Upper lobe of right lung (tissue), 1 donor: ENCODE results near the gene DDX6. TPM values are rescaled to one million over a fixed set of nuclear protein-coding genes. Genes with fewer than 3 reads are reported as not detected.
A peak's percentile ranks its signal among the peaks of the same experiment; 100 is the strongest.
"Not testable (repeated sequence)": the region's sequence is repeated elsewhere in the genome, so short reads cannot be mapped to it uniquely, and the experiment has no call there.

ENCODE experiments used
- ATAC-seq: fragments of 200-7000 bp; cut with Tn5 transposase; one replicate; pipeline ENCODE4 v1.9.1; 2020; ENCODE audit warnings: mild to moderate bottlenecking, moderate library complexity
- DNase-seq: peaks from one replicate; pipeline ENCODE4 v3.0.0-alpha.2; 2020
- H3K27ac ChIP-seq: fragments of 200-600 bp; one replicate; pipeline ENCODE4 v1.8.0; 2022
- H3K27me3 ChIP-seq: fragments of 200-600 bp; one replicate; pipeline ENCODE4 v1.8.0; 2022; ENCODE audit warnings: mild to moderate bottlenecking
- H3K36me3 ChIP-seq: fragments of 200-600 bp; one replicate; pipeline ENCODE4 v1.8.0; 2022
- H3K4me1 ChIP-seq: fragments of 200-600 bp; one replicate; pipeline ENCODE4 v1.8.0; 2022
- H3K4me3 ChIP-seq: fragments of 200-600 bp; one replicate; pipeline ENCODE4 v1.8.0; 2022; ENCODE audit warnings: mild to moderate bottlenecking
- H3K9me3 ChIP-seq: fragments of 200-600 bp; one replicate; pipeline ENCODE4 v1.8.0; 2022
- CTCF ChIP-seq: fragments of 200-600 bp; IDR thresholded peaks from one replicate; pipeline ENCODE4 v1.8.0; 2022; ENCODE audit warnings: antibody characterized with exemption
- intact Hi-C: fragments of 100-400 bp; cut with DNase I; formaldehyde crosslinking; loops from one replicate; pipeline ENCODE4 v1.11.0; 2022
- total RNA-seq: library from RNA; stranded (reverse); fragmentation: NEBNext Ultra II Directional; extraction: Animal tissue kit (Norgen Biotek cat#: 25700); gene quantifications from one replicate; pipeline ENCODE4 v1.2.1, GENCODE V29; 2021
- donor health status: DM: no; HTN: yes; CAD: no; lungs with severe emphysema.

The DDX6 gene
- total RNA-seq, 1 donor from 2014 or later = 115 TPM

- Histone ChIP-seq H3K4me3 (no peak overlapping the region), H3K36me3 (no peaks in the 10 kb centered on the region), H3K27me3 (no peaks in the 10 kb centered on the region), H3K27ac (no peak overlapping the region), H3K4me1 (peaks cover under 1% of the 10 kb centered on the region), H3K9me3 (no peaks in the 10 kb centered on the region)
- no peak for ATAC-seq
- intact Hi-C loops = no loop called here
- TF ChIP-seq CTCF = no peak
- DNase-seq = no peak
These were observed 55.8 kb downstream of the DDX6 start for GRCh38 chr11:118735203-118735602.

- DNase-seq = no peak
- Histone ChIP-seq H3K4me1 (peaks cover 4% of the 10 kb centered on the region), H3K36me3 (no peaks in the 10 kb centered on the region), H3K27me3 (no peaks in the 10 kb centered on the region), H3K4me3 (no peak overlapping the region), H3K9me3 (no peaks in the 10 kb centered on the region), H3K27ac (no peak overlapping the region)
- no peak for ATAC-seq
- intact Hi-C loops = no loop called here
- no peak for TF ChIP-seq CTCF
These were observed 56.9 kb downstream of the DDX6 start for GRCh38 chr11:118734031-118734430.

- H3K9me3 ChIP-seq, H3K27me3 ChIP-seq, H3K4me1 ChIP-seq, H3K36me3 ChIP-seq, H3K27ac ChIP-seq, H3K4me3 ChIP-seq, DNase-seq, intact Hi-C loops, ATAC-seq: not testable (repeated sequence)
These were observed 61.2 kb downstream of the DDX6 start for GRCh38 chr11:118729753-118730152.

- TF ChIP-seq CTCF = peak; percentile 23
- H3K9me3 ChIP-seq, H3K4me1 ChIP-seq, H3K27ac ChIP-seq, H3K36me3 ChIP-seq, intact Hi-C loops, H3K27me3 ChIP-seq, H3K4me3 ChIP-seq, ATAC-seq, DNase-seq: not testable (repeated sequence)
These were observed 62.9 kb downstream of the DDX6 start for GRCh38 chr11:118728112-118728511.

GRCh38 chr11:118727721-118728066 is 63.3 kb downstream of the DDX6 start:
- H3K27me3 ChIP-seq, ATAC-seq, DNase-seq, H3K36me3 ChIP-seq, H3K27ac ChIP-seq, intact Hi-C loops, H3K4me3 ChIP-seq, H3K4me1 ChIP-seq, H3K9me3 ChIP-seq: not testable (repeated sequence)

- DNase-seq, ATAC-seq, H3K9me3 ChIP-seq, H3K4me1 ChIP-seq, intact Hi-C loops, H3K27me3 ChIP-seq, H3K4me3 ChIP-seq, H3K36me3 ChIP-seq, H3K27ac ChIP-seq: not testable (repeated sequence)
These were observed 63.8 kb downstream of the DDX6 start for GRCh38 chr11:118727001-118727720.

- H3K9me3 ChIP-seq, H3K4me3 ChIP-seq, H3K4me1 ChIP-seq, H3K27ac ChIP-seq, DNase-seq, ATAC-seq, H3K36me3 ChIP-seq, H3K27me3 ChIP-seq, intact Hi-C loops: not testable (repeated sequence)
These were observed 69.4 kb downstream of the DDX6 start for GRCh38 chr11:118721478-118722015.

- H3K4me1 ChIP-seq, H3K27me3 ChIP-seq, H3K9me3 ChIP-seq, DNase-seq, intact Hi-C loops, H3K36me3 ChIP-seq: not testable (repeated sequence)
- Histone ChIP-seq H3K4me3 (peak overlapping the region; percentile 46), H3K27ac (peak overlapping the region; percentile 70)
- peak; percentile 46 for ATAC-seq
These were observed 70.2 kb downstream of the DDX6 start for GRCh38 chr11:118720740-118721139.

GRCh38 chr11:118720078-118720477 is 70.9 kb downstream of the DDX6 start:
- H3K36me3 ChIP-seq, ATAC-seq, H3K27me3 ChIP-seq, intact Hi-C loops, H3K9me3 ChIP-seq, DNase-seq: not testable (repeated sequence)
- H3K4me1 ChIP-seq = peaks cover 11% of the 10 kb centered on the region
- peak overlapping the region; percentile 46 for H3K4me3 ChIP-seq
- H3K27ac ChIP-seq = peak overlapping the region; percentile 70

GRCh38 chr11:118718562-118718961 is 72.4 kb downstream of the DDX6 start:
- intact Hi-C loops, H3K9me3 ChIP-seq, ATAC-seq, DNase-seq, H3K27me3 ChIP-seq, H3K36me3 ChIP-seq: not testable (repeated sequence)
- Histone ChIP-seq H3K27ac (peak overlapping the region; percentile 70), H3K4me3 (peak overlapping the region; percentile 3), H3K4me1 (peaks cover 11% of the 10 kb centered on the region)

GRCh38 chr11:118717733-118718132 is 73.2 kb downstream of the DDX6 start:
- intact Hi-C loops, H3K27ac ChIP-seq, ATAC-seq: not testable (repeated sequence)

More at GRCh38 chr11:118717733-118718132, 73.2 kb downstream of the DDX6 start:
- H3K27me3 ChIP-seq, H3K9me3 ChIP-seq, H3K36me3 ChIP-seq, DNase-seq, H3K4me3 ChIP-seq: not testable (repeated sequence)
- peaks cover 11% of the 10 kb centered on the region for H3K4me1 ChIP-seq
